HFF-Myc (cell line): ENCODE measurements around the gene RPL31.

Experiments used
- DNase-seq: peaks from one replicate; pipeline ENCODE4 v3.0.0-alpha.2; 2011; ENCODE audit warnings: low read depth; ENCODE audit errors: extremely low read depth
- H3K4me3 ChIP-seq: replicated peaks from 2 replicates; pipeline ENCODE4 v1.5.1; 2011; ENCODE audit warnings: low read depth, mild to moderate bottlenecking, control low read depth, low read length
- TF ChIP-seq, protein P1 (sequence below): IDR thresholded peaks from 2 replicates; pipeline ENCODE4 v1.5.1; 2012; ENCODE audit warnings: mild to moderate bottlenecking, low read depth, low read length, control low read depth; ENCODE audit errors: missing control alignments

RPL31 gene

DNA sequence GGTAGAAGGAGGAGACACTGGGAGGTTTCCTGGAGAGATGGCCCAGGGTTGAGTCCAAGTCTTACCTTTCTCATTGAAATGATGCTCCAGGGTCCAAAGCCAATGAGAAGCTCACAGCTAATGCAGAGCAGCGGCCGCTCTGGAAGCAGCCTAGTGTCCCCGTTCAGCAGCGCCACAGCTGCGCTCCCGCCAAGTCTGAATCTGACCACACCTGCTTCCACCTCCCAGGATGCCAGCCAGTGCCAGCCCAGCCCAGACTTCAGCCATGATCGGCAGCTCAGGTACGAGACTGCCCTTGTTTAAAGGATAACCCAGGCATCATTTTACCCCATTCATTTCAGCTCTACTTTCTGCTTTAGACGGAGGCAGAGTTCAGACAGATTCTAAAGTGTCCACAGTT, 11.9 kb upstream of the RPL31 start:
- TF ChIP-seq, protein P1, sequence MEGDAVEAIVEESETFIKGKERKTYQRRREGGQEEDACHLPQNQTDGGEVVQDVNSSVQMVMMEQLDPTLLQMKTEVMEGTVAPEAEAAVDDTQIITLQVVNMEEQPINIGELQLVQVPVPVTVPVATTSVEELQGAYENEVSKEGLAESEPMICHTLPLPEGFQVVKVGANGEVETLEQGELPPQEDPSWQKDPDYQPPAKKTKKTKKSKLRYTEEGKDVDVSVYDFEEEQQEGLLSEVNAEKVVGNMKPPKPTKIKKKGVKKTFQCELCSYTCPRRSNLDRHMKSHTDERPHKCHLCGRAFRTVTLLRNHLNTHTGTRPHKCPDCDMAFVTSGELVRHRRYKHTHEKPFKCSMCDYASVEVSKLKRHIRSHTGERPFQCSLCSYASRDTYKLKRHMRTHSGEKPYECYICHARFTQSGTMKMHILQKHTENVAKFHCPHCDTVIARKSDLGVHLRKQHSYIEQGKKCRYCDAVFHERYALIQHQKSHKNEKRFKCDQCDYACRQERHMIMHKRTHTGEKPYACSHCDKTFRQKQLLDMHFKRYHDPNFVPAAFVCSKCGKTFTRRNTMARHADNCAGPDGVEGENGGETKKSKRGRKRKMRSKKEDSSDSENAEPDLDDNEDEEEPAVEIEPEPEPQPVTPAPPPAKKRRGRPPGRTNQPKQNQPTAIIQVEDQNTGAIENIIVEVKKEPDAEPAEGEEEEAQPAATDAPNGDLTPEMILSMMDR, result no peak
- DNase-seq, result no peak
- no peak overlapping the region for H3K4me3 ChIP-seq

DNA sequence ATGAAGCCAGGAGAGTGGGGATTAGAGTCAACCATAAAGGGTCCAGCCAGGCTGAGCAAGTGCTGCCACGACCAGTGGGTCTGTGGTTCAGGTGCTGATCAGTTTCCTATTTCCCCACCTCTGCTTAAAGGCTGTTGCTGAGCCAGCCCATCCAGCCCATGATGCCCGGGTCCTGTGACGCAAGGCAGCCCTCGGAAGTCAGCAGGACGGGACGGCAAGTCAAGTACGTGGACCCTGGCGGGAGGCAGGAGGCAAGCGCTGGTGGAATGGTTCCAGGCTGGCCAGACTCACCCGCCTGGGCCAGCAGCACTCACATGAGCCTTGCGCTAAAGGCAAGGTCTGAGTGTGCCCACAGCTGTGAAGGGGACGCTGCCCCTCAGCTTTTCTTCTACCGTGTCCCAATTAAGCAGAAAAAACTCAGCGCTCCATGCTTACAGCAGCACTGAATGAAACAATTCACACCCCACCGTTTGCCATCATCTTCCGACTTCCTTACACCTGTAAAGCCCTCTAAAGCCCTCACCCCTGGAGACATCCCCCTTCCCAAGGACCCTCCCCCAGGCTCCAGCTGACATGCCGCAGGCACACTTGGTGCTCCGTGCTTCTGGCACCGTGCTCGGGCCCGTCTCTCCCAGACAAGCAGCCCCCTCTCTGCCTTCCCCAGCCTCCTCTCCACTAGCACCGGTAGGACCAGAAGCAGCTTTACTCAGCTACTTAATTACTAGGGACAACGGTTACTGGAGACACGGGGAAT, 11.3 kb upstream of the RPL31 start:
- TF ChIP-seq, protein P1, result no peak
- no peak overlapping the region for H3K4me3 ChIP-seq

DNA sequence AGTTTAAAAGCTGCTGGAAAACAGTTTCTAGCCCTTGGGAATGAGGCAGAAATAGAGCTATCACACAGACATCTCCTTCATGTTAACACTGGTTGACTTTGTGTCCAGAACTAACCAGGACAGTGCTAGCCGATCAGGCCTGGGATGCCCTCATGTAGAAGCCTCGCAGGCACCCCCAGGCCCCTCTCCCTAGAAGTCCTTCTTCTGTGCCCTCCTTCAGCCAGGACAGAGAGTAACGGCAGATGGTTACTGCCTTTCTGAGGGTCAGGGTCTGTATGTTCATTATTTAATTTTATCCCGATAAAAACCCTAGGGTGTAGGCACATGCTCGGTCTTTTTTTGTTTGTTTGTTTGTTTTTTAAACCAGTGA, 10.7 kb upstream of the RPL31 start:
- H3K4me3 ChIP-seq, result no peak overlapping the region
- TF ChIP-seq, protein P1, result no peak
- no peak for DNase-seq

More for the DNA sequence above, 11.3 kb upstream of the RPL31 start:
- DNase-seq, result no peak

DNA sequence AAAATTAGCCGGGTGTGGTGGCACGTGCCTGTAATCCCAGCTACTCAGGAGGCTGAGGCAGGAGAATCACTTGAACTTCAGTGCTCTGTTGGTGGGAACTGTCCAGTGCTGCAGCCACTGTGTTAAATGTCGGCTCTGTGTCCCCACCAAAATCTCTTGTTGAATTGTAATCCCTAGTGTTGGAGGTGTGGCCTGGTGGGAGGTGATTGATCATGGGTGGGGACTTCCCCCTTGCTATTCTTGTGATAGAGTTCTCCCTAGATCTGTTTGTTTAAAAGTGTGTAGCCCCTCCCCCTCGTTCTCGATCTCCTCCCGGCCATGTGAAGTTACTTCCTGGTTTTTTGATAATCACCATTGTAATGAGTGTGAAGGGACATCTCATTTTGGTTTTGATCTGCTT, 9.8 kb upstream of the RPL31 start:
- no peak overlapping the region for H3K4me3 ChIP-seq
- no peak for DNase-seq
- TF ChIP-seq, protein P1, result no peak

DNA sequence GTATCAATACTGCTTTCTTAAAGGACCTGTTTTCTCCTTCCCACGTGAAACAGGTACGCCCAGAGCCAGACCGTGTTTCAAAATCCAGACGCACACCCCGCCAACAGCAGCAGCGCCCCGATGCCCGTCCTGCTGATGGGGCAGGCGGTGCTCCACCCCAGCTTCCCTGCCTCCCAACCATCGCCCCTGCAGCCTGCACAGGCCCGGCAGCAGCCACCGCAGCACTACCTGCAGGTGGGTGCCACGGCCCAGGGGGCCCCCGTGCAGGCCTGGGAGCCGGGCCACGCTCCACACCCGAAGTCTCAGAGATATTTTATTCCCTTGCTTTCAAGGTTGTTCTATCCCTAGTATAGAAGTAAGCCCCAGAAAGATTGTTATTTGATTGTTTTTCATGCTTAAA, 8.8 kb upstream of the RPL31 start:
- H3K4me3 ChIP-seq, result no peak overlapping the region
- TF ChIP-seq, protein P1, result no peak
- DNase-seq, result no peak

DNA sequence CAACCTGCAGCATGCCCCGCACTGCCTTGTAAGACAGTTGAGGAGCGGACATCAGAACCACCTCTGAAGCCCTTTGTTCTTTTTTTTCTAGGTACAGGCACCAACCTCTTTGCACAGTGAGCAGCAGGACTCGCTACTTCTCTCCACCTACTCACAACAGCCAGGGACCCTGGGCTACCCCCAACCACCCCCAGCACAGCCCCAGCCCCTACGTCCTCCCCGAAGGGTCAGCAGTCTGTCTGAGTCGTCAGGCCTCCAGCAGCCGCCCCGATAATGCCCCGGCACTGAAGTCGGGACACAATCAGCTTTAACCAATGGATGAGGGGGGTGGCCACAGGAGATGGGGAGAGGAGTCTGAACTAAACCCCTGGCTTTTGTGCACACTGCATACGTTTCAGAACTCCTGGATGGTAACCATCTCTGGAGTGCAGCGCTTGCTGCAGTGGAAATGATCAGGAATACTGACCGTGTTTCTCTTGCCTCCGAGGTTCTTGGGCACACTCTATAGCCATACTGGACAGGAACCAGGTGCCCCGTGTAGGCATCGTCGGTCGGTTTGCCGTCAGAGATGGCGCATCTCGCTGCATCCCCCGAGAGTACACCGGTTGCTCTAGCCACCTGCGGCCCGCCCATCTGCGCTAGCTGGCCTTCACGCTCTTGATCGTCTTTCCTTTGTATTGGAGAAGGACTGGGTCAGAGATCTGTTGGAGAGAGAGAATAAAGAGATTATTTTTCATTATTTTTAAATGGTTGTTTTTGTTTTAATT, 6.6 kb upstream of the RPL31 start:
- TF ChIP-seq, protein P1, result no peak
- no peak overlapping the region for H3K4me3 ChIP-seq
- no peak for DNase-seq
